SK-N-SH (cell line): Measurements from ENCODE around the gene ASB18.

ENCODE experiments used
- CTCF ChIP-seq: fragments of 200-600 bp; sonication (generic); IDR thresholded peaks from 2 replicates; pipeline ENCODE4 v1.6.1; 2017; ENCODE audit warnings: antibody characterized with exemption, mild to moderate bottlenecking, moderate library complexity
- REST ChIP-seq: IDR thresholded peaks from 2 replicates; pipeline ENCODE4 v1.6.1; 2012; ENCODE audit warnings: mild to moderate bottlenecking, low read depth, low read length, moderate library complexity

- no peak for TF ChIP-seq CTCF
- no peak for TF ChIP-seq REST
Measured at GRCh38 chr2:236172255-236173035, 91.8 kb downstream of the ASB18 start.
